ENCODE results near the gene CDC42BPA.
"Not testable (repeated sequence)": the region's sequence is repeated elsewhere in the genome, so short reads cannot be mapped to it uniquely, and the experiment has no call there.

The CDC42BPA gene

GRCh38 chr1:227190321-227190720, 128.0 kb downstream of the CDC42BPA start:
- DNase-seq = no peak

- DNase-seq = no peak
Measured at GRCh38 chr1:227185291-227185690, 133.0 kb downstream of the CDC42BPA start.

GRCh38 chr1:227182012-227182411, 136.3 kb downstream of the CDC42BPA start:
- DNase-seq = no peak

GRCh38 chr1:227175611-227176010, 142.7 kb downstream of the CDC42BPA start:
- DNase-seq = no peak

- DNase-seq = no peak
Measured at GRCh38 chr1:227174164-227174563, 144.1 kb downstream of the CDC42BPA start.

- DNase-seq = no peak
Measured at GRCh38 chr1:227170361-227171166, 147.7 kb downstream of the CDC42BPA start.

- no peak for DNase-seq
Measured at GRCh38 chr1:227169343-227169742, 148.9 kb downstream of the CDC42BPA start.

- DNase-seq = no peak
Measured at GRCh38 chr1:227167276-227168101, 150.8 kb downstream of the CDC42BPA start.

- DNase-seq = no peak
Measured at GRCh38 chr1:227166559-227166958, 151.7 kb downstream of the CDC42BPA start.

- DNase-seq = no peak
Measured at GRCh38 chr1:227161470-227161869, 156.8 kb downstream of the CDC42BPA start.

- DNase-seq = no peak
Measured at GRCh38 chr1:227156520-227156919, 161.8 kb downstream of the CDC42BPA start.

GRCh38 chr1:227155688-227156087, 162.6 kb downstream of the CDC42BPA start:
- no peak for DNase-seq

- DNase-seq = no peak
Measured at GRCh38 chr1:227155004-227155403, 163.3 kb downstream of the CDC42BPA start.

- DNase-seq = no peak
Measured at GRCh38 chr1:227152525-227152924, 165.8 kb downstream of the CDC42BPA start.

- no peak for DNase-seq
Measured at GRCh38 chr1:227140376-227140775, 177.9 kb downstream of the CDC42BPA start.

GRCh38 chr1:227136210-227136820, 182.0 kb downstream of the CDC42BPA start:
- no peak for DNase-seq

GRCh38 chr1:227134686-227135314, 183.5 kb downstream of the CDC42BPA start:
- no peak for DNase-seq

GRCh38 chr1:227132695-227133094, 185.6 kb downstream of the CDC42BPA start:
- not testable (repeated sequence) for DNase-seq

- no peak for DNase-seq
Measured at GRCh38 chr1:227131193-227131592, 187.1 kb downstream of the CDC42BPA start.

- DNase-seq = no peak
Measured at GRCh38 chr1:227127891-227128290, 190.4 kb downstream of the CDC42BPA start.

GRCh38 chr1:227125929-227126545, 192.3 kb downstream of the CDC42BPA start:
- no peak for DNase-seq

- DNase-seq = no peak
Measured at GRCh38 chr1:227124473-227124872, 193.8 kb downstream of the CDC42BPA start.

- no peak for DNase-seq
Measured at GRCh38 chr1:227120826-227121225, 197.5 kb downstream of the CDC42BPA start.
